Measurements from ENCODE around the gene GOLGA6L25.
"Not testable (repeated sequence)": the region's sequence is repeated elsewhere in the genome, so short reads cannot be mapped to it uniquely, and the experiment has no call there.

Gene GOLGA6L25

DNA sequence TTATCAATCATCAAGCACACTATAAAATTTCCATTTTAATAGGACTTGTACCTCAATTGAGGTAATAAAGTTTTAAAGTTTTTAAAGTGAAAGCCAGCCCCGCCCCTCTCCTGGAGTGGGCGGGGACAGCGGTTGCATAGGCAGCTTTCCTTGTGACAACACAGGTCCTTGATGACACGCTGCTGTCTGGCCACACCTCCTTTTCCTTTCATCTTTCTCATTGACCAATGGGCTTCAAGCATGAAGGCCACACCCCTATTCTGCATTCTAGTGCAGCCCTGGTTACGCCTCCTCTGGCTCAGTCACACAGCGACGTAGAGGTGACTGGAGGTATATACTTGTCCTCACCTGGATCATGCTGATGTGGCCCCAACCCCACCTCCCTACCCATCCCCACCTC, at the start of gene GOLGA6L25:
GOLGA6L25 (plus strand) TSS at position 301 of the 400 bp plus-strand sequence; CDS start at position 362, 61 bp downstream.
- H3K9me3 ChIP-seq (ENCODE audit: control insufficient read depth in 2 of 2, low read length in 2 of 2); H3K9ac ChIP-seq (ENCODE audit: low read length in 2 of 2); H3K4me3 ChIP-seq (ENCODE audit: low read length in 2 of 2); H3K27ac ChIP-seq (ENCODE audit: low read length); H3K27me3 ChIP-seq (ENCODE audit: control insufficient read depth in 1 of 2, insufficient read depth in 2 of 2, low read length in 2 of 2); H3K4me1 ChIP-seq (ENCODE audit: control insufficient read depth, insufficient read depth, low read length); H3K36me3 ChIP-seq (ENCODE audit: control insufficient read depth in 2 of 2, insufficient read depth in 2 of 2, low read length in 2 of 2): not testable (repeated sequence)

DNA sequence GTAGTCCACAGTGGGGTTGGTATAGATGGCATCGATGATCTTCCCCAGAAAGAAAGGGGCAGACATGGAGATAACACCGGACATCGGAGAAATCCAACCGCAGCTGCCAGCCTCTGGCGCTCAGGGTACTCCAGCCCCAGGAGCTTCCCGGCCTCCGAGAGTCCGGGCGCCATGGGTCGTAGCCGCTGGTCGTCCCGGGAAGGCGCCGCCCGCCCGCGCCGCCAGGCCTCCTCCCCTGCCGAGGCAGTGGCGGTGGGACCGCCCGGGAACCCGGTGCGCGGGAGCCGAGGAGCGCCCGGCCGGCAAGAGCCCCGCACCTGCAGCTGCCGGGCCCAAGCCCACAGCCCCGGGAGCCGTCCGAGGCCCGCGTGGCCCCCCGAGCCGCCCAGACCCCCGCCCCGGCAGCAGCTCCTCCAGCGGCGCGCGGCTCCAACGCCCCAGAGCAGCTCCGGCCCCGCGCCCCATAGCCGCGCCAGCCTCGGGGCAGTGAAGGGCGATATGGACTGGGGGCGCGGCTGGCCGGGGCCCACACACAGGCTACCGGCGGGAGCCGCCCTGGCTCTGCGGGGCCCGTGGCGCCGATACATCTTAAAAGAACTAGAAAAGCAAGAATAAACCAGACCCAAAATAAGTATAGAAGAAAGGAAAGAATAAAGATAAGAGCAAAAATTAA, 45.0 kb upstream of the GOLGA6L25 start:
- H3K4me1 ChIP-seq (ENCODE audit: control insufficient read depth, insufficient read depth, low read length); H3K4me3 ChIP-seq (ENCODE audit: low read length in 2 of 2); H3K9me3 ChIP-seq (ENCODE audit: control insufficient read depth in 2 of 2, low read length in 2 of 2); H3K9ac ChIP-seq (ENCODE audit: low read length in 2 of 2); H3K36me3 ChIP-seq (ENCODE audit: control insufficient read depth in 2 of 2, insufficient read depth in 2 of 2, low read length in 2 of 2); H3K27me3 ChIP-seq (ENCODE audit: control insufficient read depth in 1 of 2, insufficient read depth in 2 of 2, low read length in 2 of 2); H3K27ac ChIP-seq (ENCODE audit: low read length): not testable (repeated sequence)

- H3K4me3 ChIP-seq (ENCODE audit: low read length in 2 of 2); H3K9ac ChIP-seq (ENCODE audit: low read length in 2 of 2); H3K4me1 ChIP-seq (ENCODE audit: control insufficient read depth, insufficient read depth, low read length); H3K36me3 ChIP-seq (ENCODE audit: control insufficient read depth in 2 of 2, insufficient read depth in 2 of 2, low read length in 2 of 2); H3K27ac ChIP-seq (ENCODE audit: low read length); H3K27me3 ChIP-seq (ENCODE audit: control insufficient read depth in 1 of 2, insufficient read depth in 2 of 2, low read length in 2 of 2); H3K9me3 ChIP-seq (ENCODE audit: control insufficient read depth in 2 of 2, low read length in 2 of 2): not testable (repeated sequence)
These were observed 39.2 kb upstream of the GOLGA6L25 start for GRCh38 chr15:28514128-28514527.

DNA sequence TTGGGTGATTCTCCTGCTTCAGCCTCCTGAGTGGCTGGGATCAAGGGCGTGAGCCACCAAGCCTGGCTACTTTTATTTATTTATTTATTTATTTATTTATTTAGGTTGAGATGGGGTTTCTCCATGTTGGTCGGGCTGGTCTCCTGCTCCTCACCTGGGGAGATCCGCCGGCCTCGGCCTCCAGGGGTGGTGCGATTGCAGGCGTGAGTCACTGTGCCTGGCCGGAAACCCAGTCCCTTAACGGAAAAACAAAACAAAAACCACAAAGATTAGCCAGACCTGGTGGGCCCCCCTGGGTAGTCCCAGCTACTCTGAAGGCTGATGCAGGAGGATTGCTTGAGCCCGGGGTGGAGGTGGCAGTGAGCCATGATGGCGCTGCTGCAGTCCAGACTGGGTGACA, 38.2 kb upstream of the GOLGA6L25 start:
- H3K9me3 ChIP-seq (ENCODE audit: control insufficient read depth in 2 of 2, low read length in 2 of 2): not testable (repeated sequence)

GRCh38 chr15:28532954-28533353, 20.4 kb upstream of the GOLGA6L25 start, which contains the start of gene GOLGA8G:
Gene GOLGA8G, minus strand, starts transcription at chr15:28532971. Its CDS starts 62 bp downstream, at chr15:28532909.
- H3K9me3 ChIP-seq (ENCODE audit: control insufficient read depth in 2 of 2, low read length in 2 of 2); H3K9ac ChIP-seq (ENCODE audit: low read length in 2 of 2); H3K4me3 ChIP-seq (ENCODE audit: low read length in 2 of 2); H3K27ac ChIP-seq (ENCODE audit: low read length); H3K27me3 ChIP-seq (ENCODE audit: control insufficient read depth in 1 of 2, insufficient read depth in 2 of 2, low read length in 2 of 2); H3K4me1 ChIP-seq (ENCODE audit: control insufficient read depth, insufficient read depth, low read length); H3K36me3 ChIP-seq (ENCODE audit: control insufficient read depth in 2 of 2, insufficient read depth in 2 of 2, low read length in 2 of 2): not testable (repeated sequence)

More for the DNA sequence above, 38.2 kb upstream of the GOLGA6L25 start:
- not testable (repeated sequence) for H3K4me1 ChIP-seq (ENCODE audit: control insufficient read depth, insufficient read depth, low read length); H3K9ac ChIP-seq (ENCODE audit: low read length in 2 of 2); H3K4me3 ChIP-seq (ENCODE audit: low read length in 2 of 2); H3K27ac ChIP-seq (ENCODE audit: low read length); H3K36me3 ChIP-seq (ENCODE audit: control insufficient read depth in 2 of 2, insufficient read depth in 2 of 2, low read length in 2 of 2); H3K27me3 ChIP-seq (ENCODE audit: control insufficient read depth in 1 of 2, insufficient read depth in 2 of 2, low read length in 2 of 2)

DNA sequence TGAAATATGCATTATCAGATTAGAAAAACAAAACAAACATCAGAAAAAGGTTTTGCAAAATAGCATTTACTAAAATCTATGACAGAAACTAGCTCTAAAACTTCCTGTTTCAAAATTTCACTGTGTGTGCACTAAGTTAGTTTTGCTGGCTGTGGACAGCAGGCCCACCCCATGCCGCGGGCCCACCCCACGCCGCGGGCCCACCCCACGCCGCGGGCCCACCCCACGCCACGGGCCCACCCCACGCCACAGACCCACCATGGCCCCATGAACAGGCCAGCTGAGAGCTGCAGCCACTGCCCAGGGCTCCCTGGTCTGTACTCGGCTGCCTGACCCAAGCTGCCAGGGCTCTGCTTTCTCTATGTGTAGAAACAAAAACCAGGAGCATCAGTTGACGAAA, 20.0 kb downstream of the GOLGA6L25 start:
- H3K9me3 ChIP-seq (ENCODE audit: control insufficient read depth in 2 of 2, low read length in 2 of 2); H3K27ac ChIP-seq (ENCODE audit: low read length); H3K4me3 ChIP-seq (ENCODE audit: low read length in 2 of 2); H3K9ac ChIP-seq (ENCODE audit: low read length in 2 of 2); H3K27me3 ChIP-seq (ENCODE audit: control insufficient read depth in 1 of 2, insufficient read depth in 2 of 2, low read length in 2 of 2); H3K4me1 ChIP-seq (ENCODE audit: control insufficient read depth, insufficient read depth, low read length); H3K36me3 ChIP-seq (ENCODE audit: control insufficient read depth in 2 of 2, insufficient read depth in 2 of 2, low read length in 2 of 2): not testable (repeated sequence)

- H3K36me3 ChIP-seq (ENCODE audit: control insufficient read depth in 2 of 2, insufficient read depth in 2 of 2, low read length in 2 of 2); H3K9me3 ChIP-seq (ENCODE audit: control insufficient read depth in 2 of 2, low read length in 2 of 2); H3K9ac ChIP-seq (ENCODE audit: low read length in 2 of 2); H3K27me3 ChIP-seq (ENCODE audit: control insufficient read depth in 1 of 2, insufficient read depth in 2 of 2, low read length in 2 of 2); H3K4me1 ChIP-seq (ENCODE audit: control insufficient read depth, insufficient read depth, low read length); H3K27ac ChIP-seq (ENCODE audit: low read length): not testable (repeated sequence)
- peak overlapping the region in 1 of 2 donors; percentile 40 for H3K4me3 ChIP-seq (ENCODE audit: low read length in 2 of 2)
These were observed 35.7 kb downstream of the GOLGA6L25 start for GRCh38 chr15:28588977-28589606.

- not testable (repeated sequence) for H3K27me3 ChIP-seq (ENCODE audit: control insufficient read depth in 1 of 2, insufficient read depth in 2 of 2, low read length in 2 of 2); H3K4me1 ChIP-seq (ENCODE audit: control insufficient read depth, insufficient read depth, low read length); H3K27ac ChIP-seq (ENCODE audit: low read length); H3K9me3 ChIP-seq (ENCODE audit: control insufficient read depth in 2 of 2, low read length in 2 of 2); H3K9ac ChIP-seq (ENCODE audit: low read length in 2 of 2); H3K36me3 ChIP-seq (ENCODE audit: control insufficient read depth in 2 of 2, insufficient read depth in 2 of 2, low read length in 2 of 2)
- peak overlapping the region; percentile 46 to 47 for H3K4me3 ChIP-seq (ENCODE audit: low read length in 2 of 2)
These were observed 36.4 kb downstream of the GOLGA6L25 start for GRCh38 chr15:28589769-28590168.

GRCh38 chr15:28592395-28592794, 39.0 kb downstream of the GOLGA6L25 start:
- H3K4me3 ChIP-seq (ENCODE audit: low read length in 2 of 2); H3K27me3 ChIP-seq (ENCODE audit: control insufficient read depth in 1 of 2, insufficient read depth in 2 of 2, low read length in 2 of 2); H3K9me3 ChIP-seq (ENCODE audit: control insufficient read depth in 2 of 2, low read length in 2 of 2); H3K36me3 ChIP-seq (ENCODE audit: control insufficient read depth in 2 of 2, insufficient read depth in 2 of 2, low read length in 2 of 2); H3K9ac ChIP-seq (ENCODE audit: low read length in 2 of 2); H3K27ac ChIP-seq (ENCODE audit: low read length); H3K4me1 ChIP-seq (ENCODE audit: control insufficient read depth, insufficient read depth, low read length): not testable (repeated sequence)

DNA sequence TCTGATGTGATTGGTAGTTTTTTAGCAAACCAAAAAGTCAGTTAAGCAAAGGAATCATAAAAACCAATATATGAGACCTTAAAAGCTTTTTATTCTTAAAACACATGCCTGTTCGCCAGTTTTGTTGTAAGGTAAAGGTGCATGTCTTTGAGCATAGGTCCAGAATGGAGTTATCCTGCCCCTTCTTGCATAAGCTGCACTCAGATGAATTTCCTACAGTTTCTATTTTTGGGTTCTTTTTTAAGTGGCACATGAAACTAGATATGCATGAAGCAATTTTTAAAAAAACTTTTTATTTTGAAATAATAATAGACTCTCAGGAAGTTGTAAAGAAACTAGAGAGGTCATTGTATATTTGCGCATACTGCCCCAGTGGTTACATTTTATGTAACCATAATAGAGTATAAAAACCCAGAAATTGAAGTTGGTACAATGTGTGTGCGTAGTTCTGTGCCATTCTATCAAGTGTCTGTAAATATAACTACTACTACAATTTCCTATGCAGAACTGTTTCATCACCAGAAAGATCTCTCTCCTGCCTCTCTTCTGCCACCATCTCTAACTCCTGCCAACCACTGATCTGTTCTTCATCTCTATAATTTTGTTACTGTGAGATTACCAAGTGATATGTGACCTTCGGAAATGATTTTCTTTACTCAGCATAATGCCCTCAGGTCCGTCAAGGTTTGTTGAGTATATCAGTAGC, 40.2 kb downstream of the GOLGA6L25 start:
- H3K9me3 ChIP-seq (ENCODE audit: control insufficient read depth in 2 of 2, low read length in 2 of 2); H3K4me1 ChIP-seq (ENCODE audit: control insufficient read depth, insufficient read depth, low read length); H3K36me3 ChIP-seq (ENCODE audit: control insufficient read depth in 2 of 2, insufficient read depth in 2 of 2, low read length in 2 of 2); H3K27me3 ChIP-seq (ENCODE audit: control insufficient read depth in 1 of 2, insufficient read depth in 2 of 2, low read length in 2 of 2); H3K9ac ChIP-seq (ENCODE audit: low read length in 2 of 2); H3K4me3 ChIP-seq (ENCODE audit: low read length in 2 of 2); H3K27ac ChIP-seq (ENCODE audit: low read length): not testable (repeated sequence)

DNA sequence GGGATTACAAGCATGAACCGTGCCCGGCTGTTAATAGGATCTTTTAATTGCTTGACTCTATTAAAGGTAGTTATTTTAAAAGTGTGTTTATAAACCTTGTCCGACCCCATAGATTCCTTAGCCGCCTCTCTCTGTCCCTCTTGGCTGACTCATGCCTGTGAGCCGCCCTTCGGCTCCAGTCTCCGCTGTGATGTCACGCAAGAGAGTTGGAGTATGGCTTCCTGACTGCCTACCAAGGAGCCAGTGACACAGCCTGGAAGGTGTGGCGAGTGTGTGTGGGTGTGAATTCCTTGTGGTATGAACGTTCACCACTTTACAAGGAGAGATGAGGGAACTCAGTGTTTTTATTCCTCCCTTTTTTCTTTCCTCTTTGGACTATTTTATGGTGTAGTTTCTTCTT, 44.1 kb downstream of the GOLGA6L25 start:
- H3K9ac ChIP-seq (ENCODE audit: low read length in 2 of 2); H3K36me3 ChIP-seq (ENCODE audit: control insufficient read depth in 2 of 2, insufficient read depth in 2 of 2, low read length in 2 of 2); H3K4me3 ChIP-seq (ENCODE audit: low read length in 2 of 2); H3K9me3 ChIP-seq (ENCODE audit: control insufficient read depth in 2 of 2, low read length in 2 of 2); H3K27ac ChIP-seq (ENCODE audit: low read length); H3K27me3 ChIP-seq (ENCODE audit: control insufficient read depth in 1 of 2, insufficient read depth in 2 of 2, low read length in 2 of 2); H3K4me1 ChIP-seq (ENCODE audit: control insufficient read depth, insufficient read depth, low read length): not testable (repeated sequence)

Data from stomach smooth muscle (tissue), 2 donors.